GM23338 (cell line): ENCODE data around the gene AURKB. TPM values are rescaled to one million over a fixed set of nuclear protein-coding genes. Genes with fewer than 3 reads are reported as not detected.

Experiments used
- ATAC-seq: fragments of 200-7000 bp; cut with Tn5 transposase; 3 replicates; pipeline ENCODE4 v1.9.1; 2020
- DNase-seq: peaks from one replicate; pipeline ENCODE4 v3.0.0-alpha.2; 2015; ENCODE audit warnings: low spot score
- H2AFZ ChIP-seq: fragments of 200-600 bp; sonication (generic); 2 replicates; pipeline ENCODE4 v1.8.0; 2016; ENCODE audit warnings: antibody characterized with exemption, mild to moderate bottlenecking, moderate library complexity
- H3F3A ChIP-seq: fragments of 200-600 bp; sonication (generic); replicated peaks from 2 replicates; pipeline ENCODE4 v1.8.0; 2017; ENCODE audit warnings: antibody characterized with exemption, mixed run types, low read depth
- H3K27ac ChIP-seq: fragments of 200-600 bp; sonication (generic); 2 replicates; pipeline ENCODE4 v1.6.1; 2016; ENCODE audit warnings: low read depth
- H3K27me3 ChIP-seq: fragments of 200-600 bp; sonication (generic); 2 replicates; pipeline ENCODE4 v1.8.0; 2016; ENCODE audit warnings: mild to moderate bottlenecking, mixed run types, moderate library complexity; ENCODE audit not compliant: insufficient read depth
- H3K36me3 ChIP-seq: fragments of 200-600 bp; sonication (generic); 2 replicates; pipeline ENCODE4 v1.8.0; 2016; ENCODE audit warnings: mild to moderate bottlenecking; ENCODE audit not compliant: insufficient read depth
- H3K4me1 ChIP-seq: fragments of 200-600 bp; sonication (generic); 2 replicates; pipeline ENCODE4 v1.8.0; 2016; ENCODE audit warnings: mild to moderate bottlenecking, moderate library complexity; ENCODE audit not compliant: insufficient read depth
- H3K4me2 ChIP-seq: fragments of 200-600 bp; sonication (generic); 2 replicates; pipeline ENCODE4 v1.7.1; 2017; ENCODE audit warnings: mixed run types
- H3K4me3 ChIP-seq: fragments of 200-600 bp; sonication (generic); 2 replicates; pipeline ENCODE4 v1.6.1; 2016; ENCODE audit warnings: mixed run types
- H3K79me2 ChIP-seq: fragments of 200-600 bp; sonication (generic); replicated peaks from 2 replicates; pipeline ENCODE4 v1.8.0; 2017; ENCODE audit warnings: mild to moderate bottlenecking; ENCODE audit not compliant: insufficient read depth
- H3K9me2 ChIP-seq: fragments of 200-600 bp; sonication (generic); 2 replicates; pipeline ENCODE4 v1.8.0; 2017; ENCODE audit not compliant: insufficient read depth
- H4K20me1 ChIP-seq: fragments of 200-600 bp; sonication (generic); replicated peaks from 2 replicates; pipeline ENCODE4 v1.8.0; 2017; ENCODE audit warnings: mild to moderate bottlenecking; ENCODE audit not compliant: insufficient read depth
- H3K27ac Mint-ChIP-seq: 2 replicates; pipeline ENCODE4 v1.8.0; 2020; ENCODE audit warnings: inconsistent platforms, mild to moderate bottlenecking, moderate library complexity, mixed read lengths
- H3K27me3 Mint-ChIP-seq: 3 replicates; pipeline ENCODE4 v1.8.0; 2022; ENCODE audit warnings: low read depth, mild to moderate bottlenecking, moderate library complexity, mixed read lengths, inconsistent platforms; ENCODE audit not compliant: insufficient read depth, poor library complexity
- H3K36me3 Mint-ChIP-seq: 3 replicates; pipeline ENCODE4 v1.8.0; 2021; ENCODE audit warnings: low read depth, mild to moderate bottlenecking, inconsistent platforms, moderate library complexity, mixed read lengths
- H3K4me1 Mint-ChIP-seq: 3 replicates; pipeline ENCODE4 v1.8.0; 2020; ENCODE audit warnings: mild to moderate bottlenecking, inconsistent platforms, mixed read lengths
- H3K4me3 Mint-ChIP-seq: 3 replicates; pipeline ENCODE4 v1.8.0; 2021; ENCODE audit warnings: moderate library complexity, mild to moderate bottlenecking, inconsistent platforms, mixed read lengths
- H3K9me3 Mint-ChIP-seq: 3 replicates; pipeline ENCODE4 v1.8.0; 2020; ENCODE audit warnings: moderate library complexity, mild to moderate bottlenecking, inconsistent platforms, mixed read lengths
- CREB1 ChIP-seq: fragments of 250-450 bp; sonication (Bioruptor Pico); IDR thresholded peaks from 2 replicates; pipeline ENCODE4 v1.5.0; 2020; ENCODE audit warnings: low read depth, mild to moderate bottlenecking, moderate library complexity
- CTCF ChIP-seq, 2 experiments: fragments of 200-600 bp in 1 of 2; sonication (generic) in 1 of 2; conservative IDR thresholded peaks; 2 replicates each; pipeline versions ENCODE4 v1.5.1 to v1.6.1; 2016 to 2017; ENCODE audit warnings: antibody characterized with exemption in 2 of 2, low read depth in 2 of 2, mild to moderate bottlenecking in 2 of 2, moderate library complexity in 1 of 2
- EZH2phosphoT487 ChIP-seq: fragments of 200-600 bp; sonication (generic); IDR thresholded peaks from one replicate; pipeline ENCODE4 v1.8.1; 2018; ENCODE audit warnings: antibody characterized with exemption; ENCODE audit not compliant: unreplicated experiment
- JUNB ChIP-seq: IDR thresholded peaks from one replicate; pipeline ENCODE4 v1.6.1; 2016; ENCODE audit warnings: antibody characterized with exemption; ENCODE audit not compliant: unreplicated experiment
- POLR2AphosphoS5 ChIP-seq: IDR thresholded peaks from 2 replicates; pipeline ENCODE4 v1.6.1; 2016; ENCODE audit warnings: antibody characterized with exemption, low read depth
- STAT1 ChIP-seq: IDR thresholded peaks from one replicate; pipeline ENCODE4 v1.6.1; 2016; ENCODE audit warnings: antibody characterized with exemption; ENCODE audit not compliant: unreplicated experiment
- ZNF114 ChIP-seq: fragments of 250-450 bp; sonication (Bioruptor Pico); IDR thresholded peaks from 2 replicates; pipeline ENCODE4 v1.5.0; 2020; ENCODE audit warnings: mild to moderate bottlenecking, moderate library complexity
- ZNF331 ChIP-seq: fragments of 250-450 bp; sonication (Bioruptor Pico); IDR thresholded peaks from 2 replicates; pipeline ENCODE4 v1.5.0; 2020; ENCODE audit warnings: low read depth, mild to moderate bottlenecking, moderate library complexity
- polyA plus RNA-seq: library from polyadenylated mRNA; unstranded; fragments of >200 nt; fragmentation: Nextera tagmentation; extraction: Ambion mirVana; gene quantifications from 2 replicates; pipeline ENCODE4 v1.2.1, GENCODE V29; 2016
- total RNA-seq: library from RNA; depleted of rRNA; stranded (reverse); fragments of >200 nt; shearing (Covaris generic); gene quantifications from 2 replicates; pipeline ENCODE4 v1.2.3, GENCODE V29; 2014
- TF ChIP-seq, protein P1 (sequence below): IDR thresholded peaks from one replicate; pipeline ENCODE4 v1.6.1; 2018; ENCODE audit warnings: antibody characterized with exemption; ENCODE audit not compliant: unreplicated experiment
- TF ChIP-seq, protein P2 (sequence below): IDR thresholded peaks from 2 replicates; pipeline ENCODE4 v1.6.1; 2016; ENCODE audit warnings: antibody characterized with exemption

The AURKB gene
- total and polyA plus RNA-seq, 2 experiments from 2014 or later = 135 to 212 TPM

DNA sequence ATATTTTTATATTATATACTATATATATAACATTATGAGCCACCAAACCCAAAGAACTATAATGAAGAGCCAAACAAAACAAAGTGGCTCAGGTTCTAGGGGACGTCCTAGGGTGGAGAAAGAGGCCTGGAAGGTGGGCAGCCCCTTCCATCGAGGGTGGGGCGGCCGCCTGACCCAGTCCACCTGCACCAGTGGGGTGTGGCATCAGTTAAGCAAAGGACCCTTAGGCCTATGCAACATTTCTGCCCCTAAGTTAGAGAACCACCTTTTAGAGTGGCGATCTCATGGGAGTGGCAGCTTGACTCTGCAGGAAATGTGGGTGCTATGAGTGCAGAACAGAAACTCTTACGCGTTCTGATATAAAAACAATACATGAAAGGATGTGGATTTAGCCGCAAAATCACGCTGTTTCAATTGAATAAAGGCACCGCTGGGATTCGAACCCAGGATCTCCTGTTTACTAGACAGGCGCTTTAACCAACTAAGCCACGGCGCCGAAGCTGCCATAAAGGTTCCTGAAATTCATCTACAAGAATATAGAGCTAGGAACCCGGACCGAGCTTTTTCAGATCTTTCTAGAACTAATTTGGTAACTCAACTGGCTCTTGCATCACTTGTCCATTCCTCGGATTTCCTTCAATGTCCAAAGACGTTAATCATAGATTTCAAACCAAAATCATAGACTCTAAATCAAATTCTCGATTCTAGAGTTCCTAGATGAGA, 15.6 kb upstream of the AURKB start:
- Mint-ChIP-seq H3K36me3 (peaks cover 43% of the 10 kb centered on the region), H3K9me3 (peaks cover 29% of the 10 kb centered on the region), H3K27me3 (peaks cover 53% of the 10 kb centered on the region), H3K4me1 (peaks cover 10% of the 10 kb centered on the region), H3K4me3 (peak overlapping the region; percentile 70), H3K27ac (peak overlapping the region; percentile 99)
- Histone ChIP-seq H2AFZ (no peak overlapping the region), H3K27me3 (no peaks in the 10 kb centered on the region), H3F3A (peaks cover 35% of the 10 kb centered on the region), H3K27ac (peak overlapping the region; percentile 91), H3K4me3 (peak overlapping the region; percentile 58), H3K9me2 (no peaks in the 10 kb centered on the region), H3K4me1 (peaks cover 6% of the 10 kb centered on the region; the same call in 1 of the 2 replicates), H3K36me3 (peaks cover 4% of the 10 kb centered on the region; the same call in 1 of the 2 replicates), H3K79me2 (no peaks in the 10 kb centered on the region), H4K20me1 (peaks cover 4% of the 10 kb centered on the region), H3K4me2 (peak overlapping the region; percentile 75)
- ATAC-seq = no peak
- TF ChIP-seq EZH2phosphoT487 (no peak), ZNF114 (0 out of 2 replicates have a peak, but pooled peaks have one; percentile 57), CTCF (conservative IDR thresholded peaks at IDR 0.05; ENCODE audit: low read depth in 2 of 2) (no peak), STAT1 (no peak), POLR2AphosphoS5 (no peak), CREB1 (CRISPR knock-in tag) (no peak), JUNB (no peak), ZNF331 (no peak)
- TF ChIP-seq, protein P1, sequence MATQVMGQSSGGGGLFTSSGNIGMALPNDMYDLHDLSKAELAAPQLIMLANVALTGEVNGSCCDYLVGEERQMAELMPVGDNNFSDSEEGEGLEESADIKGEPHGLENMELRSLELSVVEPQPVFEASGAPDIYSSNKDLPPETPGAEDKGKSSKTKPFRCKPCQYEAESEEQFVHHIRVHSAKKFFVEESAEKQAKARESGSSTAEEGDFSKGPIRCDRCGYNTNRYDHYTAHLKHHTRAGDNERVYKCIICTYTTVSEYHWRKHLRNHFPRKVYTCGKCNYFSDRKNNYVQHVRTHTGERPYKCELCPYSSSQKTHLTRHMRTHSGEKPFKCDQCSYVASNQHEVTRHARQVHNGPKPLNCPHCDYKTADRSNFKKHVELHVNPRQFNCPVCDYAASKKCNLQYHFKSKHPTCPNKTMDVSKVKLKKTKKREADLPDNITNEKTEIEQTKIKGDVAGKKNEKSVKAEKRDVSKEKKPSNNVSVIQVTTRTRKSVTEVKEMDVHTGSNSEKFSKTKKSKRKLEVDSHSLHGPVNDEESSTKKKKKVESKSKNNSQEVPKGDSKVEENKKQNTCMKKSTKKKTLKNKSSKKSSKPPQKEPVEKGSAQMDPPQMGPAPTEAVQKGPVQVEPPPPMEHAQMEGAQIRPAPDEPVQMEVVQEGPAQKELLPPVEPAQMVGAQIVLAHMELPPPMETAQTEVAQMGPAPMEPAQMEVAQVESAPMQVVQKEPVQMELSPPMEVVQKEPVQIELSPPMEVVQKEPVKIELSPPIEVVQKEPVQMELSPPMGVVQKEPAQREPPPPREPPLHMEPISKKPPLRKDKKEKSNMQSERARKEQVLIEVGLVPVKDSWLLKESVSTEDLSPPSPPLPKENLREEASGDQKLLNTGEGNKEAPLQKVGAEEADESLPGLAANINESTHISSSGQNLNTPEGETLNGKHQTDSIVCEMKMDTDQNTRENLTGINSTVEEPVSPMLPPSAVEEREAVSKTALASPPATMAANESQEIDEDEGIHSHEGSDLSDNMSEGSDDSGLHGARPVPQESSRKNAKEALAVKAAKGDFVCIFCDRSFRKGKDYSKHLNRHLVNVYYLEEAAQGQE = no peak
- TF ChIP-seq, protein P2, sequence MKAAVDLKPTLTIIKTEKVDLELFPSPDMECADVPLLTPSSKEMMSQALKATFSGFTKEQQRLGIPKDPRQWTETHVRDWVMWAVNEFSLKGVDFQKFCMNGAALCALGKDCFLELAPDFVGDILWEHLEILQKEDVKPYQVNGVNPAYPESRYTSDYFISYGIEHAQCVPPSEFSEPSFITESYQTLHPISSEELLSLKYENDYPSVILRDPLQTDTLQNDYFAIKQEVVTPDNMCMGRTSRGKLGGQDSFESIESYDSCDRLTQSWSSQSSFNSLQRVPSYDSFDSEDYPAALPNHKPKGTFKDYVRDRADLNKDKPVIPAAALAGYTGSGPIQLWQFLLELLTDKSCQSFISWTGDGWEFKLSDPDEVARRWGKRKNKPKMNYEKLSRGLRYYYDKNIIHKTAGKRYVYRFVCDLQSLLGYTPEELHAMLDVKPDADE = 0 out of 2 replicates have a peak, but pooled peaks have one; percentile 8
- peak; percentile 85 for DNase-seq
